ENCODE results near the gene GNAS. TPM values are rescaled to one million over a fixed set of nuclear protein-coding genes. Genes with fewer than 3 reads are reported as not detected.

Gene GNAS
- total RNA-seq, 1 experiment from 2014 or later: 1,936 TPM

DNA sequence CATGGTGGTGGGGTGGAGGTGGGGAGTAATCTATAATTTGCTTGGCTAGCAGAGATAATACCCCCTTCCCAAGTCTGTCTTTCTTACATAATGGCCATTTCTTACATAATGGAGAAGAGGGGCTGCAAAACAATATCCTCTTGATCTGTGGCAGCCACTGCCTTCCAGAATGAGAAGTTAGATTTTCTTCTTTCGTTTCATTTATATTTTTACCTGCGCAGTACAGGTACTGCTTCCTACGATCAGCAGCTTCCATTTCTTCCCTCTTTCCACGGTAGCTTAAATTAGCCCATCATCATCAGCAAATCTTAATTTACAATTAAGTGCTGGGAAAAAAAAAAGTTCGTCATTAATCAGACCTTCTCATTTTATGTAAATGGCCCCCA is 30.2 kb downstream of the GNAS start:
- Histone ChIP-seq H3K36me3 (ENCODE audit: control insufficient read depth, insufficient read depth, low read length) (no peaks in the 10 kb centered on the region), H3K27me3 (replicated peaks; ENCODE audit: control insufficient read depth, insufficient read depth, low read length) (peaks cover 2% of the 10 kb centered on the region; the same call in 1 of the 2 replicates), H3K4me1 (0 out of 2 replicates have a peak, but pooled peaks cover 5% of the 10 kb centered on the region), H3K4me3 (ENCODE audit: low read depth, low read length) (no peak overlapping the region), H3K9me3 (peaks cover 7% of the 10 kb centered on the region)
- no peaks in the 10 kb centered on the region for H3K36me3 Mint-ChIP-seq (ENCODE audit: insufficient read depth, unreplicated experiment)
- no peak overlapping the region for H3K4me3 Mint-ChIP-seq (ENCODE audit: unreplicated experiment)
- POLR2A ChIA-PET: no interaction called here
- CTCF ChIA-PET: interaction anchor here (0.7 kb wide), 1 partner anchor 573 kb away, joined by 3 read pairs; no protein-coding TSS in a partner anchor
- intact Hi-C loops (cut with micrococcal nuclease; ENCODE audit: unreplicated experiment): no loop called here
- H3K27me3 Mint-ChIP-seq (ENCODE audit: insufficient read depth, unreplicated experiment): peaks cover 28% of the 10 kb centered on the region
- TF ChIP-seq, protein P1, sequence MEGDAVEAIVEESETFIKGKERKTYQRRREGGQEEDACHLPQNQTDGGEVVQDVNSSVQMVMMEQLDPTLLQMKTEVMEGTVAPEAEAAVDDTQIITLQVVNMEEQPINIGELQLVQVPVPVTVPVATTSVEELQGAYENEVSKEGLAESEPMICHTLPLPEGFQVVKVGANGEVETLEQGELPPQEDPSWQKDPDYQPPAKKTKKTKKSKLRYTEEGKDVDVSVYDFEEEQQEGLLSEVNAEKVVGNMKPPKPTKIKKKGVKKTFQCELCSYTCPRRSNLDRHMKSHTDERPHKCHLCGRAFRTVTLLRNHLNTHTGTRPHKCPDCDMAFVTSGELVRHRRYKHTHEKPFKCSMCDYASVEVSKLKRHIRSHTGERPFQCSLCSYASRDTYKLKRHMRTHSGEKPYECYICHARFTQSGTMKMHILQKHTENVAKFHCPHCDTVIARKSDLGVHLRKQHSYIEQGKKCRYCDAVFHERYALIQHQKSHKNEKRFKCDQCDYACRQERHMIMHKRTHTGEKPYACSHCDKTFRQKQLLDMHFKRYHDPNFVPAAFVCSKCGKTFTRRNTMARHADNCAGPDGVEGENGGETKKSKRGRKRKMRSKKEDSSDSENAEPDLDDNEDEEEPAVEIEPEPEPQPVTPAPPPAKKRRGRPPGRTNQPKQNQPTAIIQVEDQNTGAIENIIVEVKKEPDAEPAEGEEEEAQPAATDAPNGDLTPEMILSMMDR (IDR thresholded peaks at IDR 0.05; ENCODE audit: insufficient read depth in 1 of 2, low read depth in 1 of 2, low read length in 1 of 2, severe bottlenecking in 1 of 2, unreplicated experiment in 1 of 2): no peak
- H3K9me3 Mint-ChIP-seq (ENCODE audit: unreplicated experiment): no peaks in the 10 kb centered on the region
- peaks cover 12% of the 10 kb centered on the region for H3K4me1 Mint-ChIP-seq (ENCODE audit: low read depth, unreplicated experiment)
- no peak overlapping the region for H3K27ac Mint-ChIP-seq (ENCODE audit: unreplicated experiment)
- DNase-seq: no peak
- BruUV-seq (replicated peaks): no TSS peak

DNA sequence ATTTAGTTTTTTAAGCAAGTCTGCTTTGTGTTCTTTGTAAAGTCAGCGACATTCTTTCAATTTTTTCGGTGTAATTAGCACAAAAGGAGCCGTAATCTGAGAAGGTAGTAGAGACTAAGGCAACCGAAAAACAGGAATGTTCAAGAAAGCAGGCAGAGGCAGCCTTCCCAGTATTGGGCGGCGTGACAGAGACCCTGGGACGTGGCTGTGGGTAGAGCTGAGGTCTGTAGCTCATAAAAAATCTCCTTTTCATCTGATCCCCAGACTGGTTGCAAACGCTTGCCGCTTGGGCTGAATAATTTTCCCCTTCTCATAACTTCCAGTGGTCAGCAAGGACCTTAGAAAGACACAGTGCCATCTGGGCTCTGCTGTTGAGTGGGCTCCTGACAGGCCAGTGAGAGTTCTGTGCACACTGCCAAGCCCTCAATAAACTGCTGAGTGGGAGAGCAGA is 30.8 kb downstream of the GNAS start:
- intact Hi-C loops (cut with micrococcal nuclease; ENCODE audit: unreplicated experiment): no loop called here
- Mint-ChIP-seq H3K4me1 (ENCODE audit: low read depth, unreplicated experiment) (peaks cover 12% of the 10 kb centered on the region), H3K36me3 (ENCODE audit: insufficient read depth, unreplicated experiment) (no peaks in the 10 kb centered on the region), H3K9me3 (ENCODE audit: unreplicated experiment) (no peaks in the 10 kb centered on the region), H3K27me3 (ENCODE audit: insufficient read depth, unreplicated experiment) (peaks cover 27% of the 10 kb centered on the region), H3K4me3 (ENCODE audit: unreplicated experiment) (no peak overlapping the region), H3K27ac (ENCODE audit: unreplicated experiment) (no peak overlapping the region)
- ChIA-PET POLR2A (no interaction called here), CTCF (interaction anchor here (0.7 to 1.4 kb wide), 2 partner anchors 13 to 572 kb away, joined by 3 to 4 read pairs; no protein-coding TSS in a partner anchor)
- H3K4me1 ChIP-seq: 0 out of 2 replicates have a peak, but pooled peaks cover 5% of the 10 kb centered on the region
- no peak for DNase-seq
- H3K9me3 ChIP-seq: peaks cover 7% of the 10 kb centered on the region
- TF ChIP-seq, protein P1 (IDR thresholded peaks at IDR 0.05; ENCODE audit: insufficient read depth in 1 of 2, low read depth in 1 of 2, low read length in 1 of 2, severe bottlenecking in 1 of 2, unreplicated experiment in 1 of 2): no peak
- no peak overlapping the region for H3K4me3 ChIP-seq (ENCODE audit: low read depth, low read length)
- no TSS peak for BruUV-seq (replicated peaks)
- H3K27me3 ChIP-seq (replicated peaks; ENCODE audit: control insufficient read depth, insufficient read depth, low read length): peaks cover 2% of the 10 kb centered on the region; the same call in 1 of the 2 replicates
- H3K36me3 ChIP-seq (ENCODE audit: control insufficient read depth, insufficient read depth, low read length): no peaks in the 10 kb centered on the region

- H3K27ac Mint-ChIP-seq (ENCODE audit: unreplicated experiment): no peak overlapping the region
- H3K36me3 ChIP-seq (ENCODE audit: control insufficient read depth, insufficient read depth, low read length): no peaks in the 10 kb centered on the region
- H3K9me3 ChIP-seq: peaks cover 7% of the 10 kb centered on the region
- TF ChIP-seq, protein P1 (IDR thresholded peaks at IDR 0.05; ENCODE audit: insufficient read depth in 1 of 2, low read depth in 1 of 2, low read length in 1 of 2, severe bottlenecking in 1 of 2, unreplicated experiment in 1 of 2): no peak
- H3K4me1 ChIP-seq: 0 out of 2 replicates have a peak, but pooled peaks cover 5% of the 10 kb centered on the region
- H3K4me3 ChIP-seq (ENCODE audit: low read depth, low read length): no peak overlapping the region
- no peak for DNase-seq
- no TSS peak for BruUV-seq (replicated peaks)
- peaks cover 12% of the 10 kb centered on the region for H3K4me1 Mint-ChIP-seq (ENCODE audit: low read depth, unreplicated experiment)
- intact Hi-C loops (cut with micrococcal nuclease; ENCODE audit: unreplicated experiment): no loop called here
- H3K27me3 Mint-ChIP-seq (ENCODE audit: insufficient read depth, unreplicated experiment): peaks cover 18% of the 10 kb centered on the region
- peaks cover 3% of the 10 kb centered on the region for H3K36me3 Mint-ChIP-seq (ENCODE audit: insufficient read depth, unreplicated experiment)
- H3K4me3 Mint-ChIP-seq (ENCODE audit: unreplicated experiment): no peak overlapping the region
- peaks cover 2% of the 10 kb centered on the region; the same call in 1 of the 2 replicates for H3K27me3 ChIP-seq (replicated peaks; ENCODE audit: control insufficient read depth, insufficient read depth, low read length)
- ChIA-PET POLR2A (no interaction called here), CTCF (interaction anchor here (0.8 to 1.4 kb wide), 2 partner anchors 15 to 22 kb away, joined by 3 to 4 read pairs; no protein-coding TSS in a partner anchor)
- no peaks in the 10 kb centered on the region for H3K9me3 Mint-ChIP-seq (ENCODE audit: unreplicated experiment)
Observed at GRCh38 chr20:58884966-58885365, 32.5 kb downstream of the GNAS start.
